ENCODE data around the gene SCAMP2. TPM values are rescaled to one million over a fixed set of nuclear protein-coding genes. Genes with fewer than 3 reads are reported as not detected.

SCAMP2 gene
- total RNA-seq, 1 donor from 2014 or later = 35.6 TPM

GRCh38 chr15:74892313-74892712 lies 19.1 kb upstream of the SCAMP2 start:
- Mint-ChIP-seq H3K27me3 (ENCODE audit: unreplicated experiment) (peaks cover 2% of the 10 kb centered on the region), H3K4me3 (ENCODE audit: unreplicated experiment) (no peak overlapping the region), H3K27ac (ENCODE audit: unreplicated experiment) (no peak overlapping the region), H3K9me3 (ENCODE audit: unreplicated experiment) (peaks cover 4% of the 10 kb centered on the region), H3K36me3 (ENCODE audit: unreplicated experiment) (no peaks in the 10 kb centered on the region), H3K4me1 (ENCODE audit: low read depth, unreplicated experiment) (peaks cover 6% of the 10 kb centered on the region)
- TF ChIP-seq CTCF (IDR thresholded peaks at IDR 0.05; ENCODE audit: partially characterized antibody, unreplicated experiment) = no peak
- no peak for DNase-seq

DNA sequence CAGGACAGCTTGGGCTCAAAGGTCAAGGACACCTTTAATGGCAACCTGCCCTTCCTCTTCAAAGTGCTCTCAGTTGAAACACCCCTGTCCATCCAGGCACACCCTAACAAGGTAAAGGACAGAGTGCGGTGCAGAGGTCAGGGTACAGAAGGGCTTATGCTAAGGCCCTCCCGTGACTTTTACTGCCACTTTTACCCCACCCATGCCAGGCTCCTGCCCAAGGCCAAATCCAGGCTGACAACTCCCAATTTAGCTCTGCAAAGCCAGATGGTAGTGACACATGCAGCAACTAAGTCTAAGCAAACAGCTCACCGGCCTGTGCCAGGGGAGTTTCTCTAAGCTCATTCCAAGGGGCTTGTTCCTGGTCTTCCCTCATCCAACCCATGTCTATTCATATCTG lies 18.3 kb upstream of the SCAMP2 start:
- no peak overlapping the region for H3K4me3 Mint-ChIP-seq (ENCODE audit: unreplicated experiment)
- DNase-seq = no peak
- no peak for TF ChIP-seq CTCF (IDR thresholded peaks at IDR 0.05; ENCODE audit: partially characterized antibody, unreplicated experiment)
- H3K27me3 Mint-ChIP-seq (ENCODE audit: unreplicated experiment) = peaks cover 2% of the 10 kb centered on the region
- peaks cover 6% of the 10 kb centered on the region for H3K4me1 Mint-ChIP-seq (ENCODE audit: low read depth, unreplicated experiment)
- no peak overlapping the region for H3K27ac Mint-ChIP-seq (ENCODE audit: unreplicated experiment)
- H3K36me3 Mint-ChIP-seq (ENCODE audit: unreplicated experiment) = no peaks in the 10 kb centered on the region
- H3K9me3 Mint-ChIP-seq (ENCODE audit: unreplicated experiment) = peaks cover 4% of the 10 kb centered on the region

GRCh38 chr15:74890665-74890960 lies 17.4 kb upstream of the SCAMP2 start:
- peaks cover 4% of the 10 kb centered on the region for H3K9me3 Mint-ChIP-seq (ENCODE audit: unreplicated experiment)
- no peak for DNase-seq
- peak overlapping the region; percentile 87 for H3K4me3 Mint-ChIP-seq (ENCODE audit: unreplicated experiment)
- peaks cover 6% of the 10 kb centered on the region for H3K4me1 Mint-ChIP-seq (ENCODE audit: low read depth, unreplicated experiment)
- no peaks in the 10 kb centered on the region for H3K36me3 Mint-ChIP-seq (ENCODE audit: unreplicated experiment)
- no peak for TF ChIP-seq CTCF (IDR thresholded peaks at IDR 0.05; ENCODE audit: partially characterized antibody, unreplicated experiment)
- H3K27me3 Mint-ChIP-seq (ENCODE audit: unreplicated experiment) = peaks cover 2% of the 10 kb centered on the region
- H3K27ac Mint-ChIP-seq (ENCODE audit: unreplicated experiment) = peak overlapping the region; percentile 95

DNA sequence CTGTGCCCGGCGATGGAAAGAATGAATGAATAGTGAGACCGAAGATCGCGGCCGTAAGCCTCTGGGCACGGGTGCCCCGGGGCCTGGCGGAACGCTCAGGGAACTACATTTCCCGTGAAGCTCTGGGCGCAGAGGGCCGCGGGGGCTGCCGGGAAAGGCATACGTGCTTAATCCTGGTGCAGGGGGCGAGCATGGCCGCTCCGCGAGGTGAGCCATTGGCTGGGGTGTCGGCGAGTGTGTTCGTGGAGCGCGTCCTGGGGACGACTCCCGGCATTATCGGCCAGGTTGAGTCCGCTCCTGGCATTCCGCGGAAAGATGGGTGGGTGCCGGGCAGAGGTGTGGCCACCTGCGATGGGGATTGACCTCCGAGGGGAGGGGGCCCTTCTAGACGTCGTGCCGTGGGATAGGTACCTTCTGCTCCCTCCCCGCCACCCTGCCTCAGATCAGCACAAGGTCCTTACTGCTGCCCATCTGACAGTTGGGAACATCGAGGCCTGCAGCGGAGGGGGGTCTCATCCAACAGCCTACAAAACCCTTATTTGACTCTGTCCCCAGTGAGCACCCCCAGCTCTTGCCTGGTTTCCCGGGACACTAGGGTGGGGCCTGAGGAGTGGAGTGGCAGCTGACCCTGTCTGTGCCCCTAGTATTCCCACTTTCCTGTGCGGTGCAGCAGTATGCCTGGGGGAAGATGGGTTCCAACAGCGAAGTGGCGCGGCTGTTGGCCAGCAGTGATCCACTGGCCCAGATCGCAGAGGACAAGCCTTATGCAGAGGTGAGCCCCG lies 16.9 kb upstream of the SCAMP2 start, which contains the start of gene MPI:
Gene MPI (plus strand): TSS at position 160 of the 782 bp plus-strand sequence. CDS start 32 bp downstream, at position 192.
- H3K36me3 Mint-ChIP-seq (ENCODE audit: unreplicated experiment) = no peaks in the 10 kb centered on the region
- H3K27ac Mint-ChIP-seq (ENCODE audit: unreplicated experiment) = peak within 1 kb of the TSS; percentile 95
- peaks cover 6% of the 10 kb centered on the region for H3K4me1 Mint-ChIP-seq (ENCODE audit: low read depth, unreplicated experiment)
- peak; percentile 33 for TF ChIP-seq CTCF (IDR thresholded peaks at IDR 0.05; ENCODE audit: partially characterized antibody, unreplicated experiment)
- H3K27me3 Mint-ChIP-seq (ENCODE audit: unreplicated experiment) = peaks cover 2% of the 10 kb centered on the region
- peak within 1 kb of the TSS; percentile 87 for H3K4me3 Mint-ChIP-seq (ENCODE audit: unreplicated experiment)
- peak; percentile 94 for DNase-seq
- H3K9me3 Mint-ChIP-seq (ENCODE audit: unreplicated experiment) = peaks cover 4% of the 10 kb centered on the region

GRCh38 chr15:74889390-74889882 lies 16.3 kb upstream of the SCAMP2 start:
- H3K4me1 Mint-ChIP-seq (ENCODE audit: low read depth, unreplicated experiment) = peaks cover 6% of the 10 kb centered on the region
- H3K9me3 Mint-ChIP-seq (ENCODE audit: unreplicated experiment) = peaks cover 4% of the 10 kb centered on the region
- H3K36me3 Mint-ChIP-seq (ENCODE audit: unreplicated experiment) = no peaks in the 10 kb centered on the region
- TF ChIP-seq CTCF (IDR thresholded peaks at IDR 0.05; ENCODE audit: partially characterized antibody, unreplicated experiment) = no peak
- peaks cover 2% of the 10 kb centered on the region for H3K27me3 Mint-ChIP-seq (ENCODE audit: unreplicated experiment)
- H3K4me3 Mint-ChIP-seq (ENCODE audit: unreplicated experiment) = peak overlapping the region; percentile 87
- peak overlapping the region; percentile 95 for H3K27ac Mint-ChIP-seq (ENCODE audit: unreplicated experiment)
- peak; percentile 38 for DNase-seq

All from glutamatergic neuron (in vitro differentiated cells).